ENCODE data around the gene FCHSD2. TPM values are rescaled to one million over a fixed set of nuclear protein-coding genes. Genes with fewer than 3 reads are reported as not detected.

The FCHSD2 gene
- total and polyA plus RNA-seq, 2 of the 13 experiments (the other 11 are each of a cell fraction or from before 2014, with no cell fraction given), result 20.5 to 24.8 TPM

DNA sequence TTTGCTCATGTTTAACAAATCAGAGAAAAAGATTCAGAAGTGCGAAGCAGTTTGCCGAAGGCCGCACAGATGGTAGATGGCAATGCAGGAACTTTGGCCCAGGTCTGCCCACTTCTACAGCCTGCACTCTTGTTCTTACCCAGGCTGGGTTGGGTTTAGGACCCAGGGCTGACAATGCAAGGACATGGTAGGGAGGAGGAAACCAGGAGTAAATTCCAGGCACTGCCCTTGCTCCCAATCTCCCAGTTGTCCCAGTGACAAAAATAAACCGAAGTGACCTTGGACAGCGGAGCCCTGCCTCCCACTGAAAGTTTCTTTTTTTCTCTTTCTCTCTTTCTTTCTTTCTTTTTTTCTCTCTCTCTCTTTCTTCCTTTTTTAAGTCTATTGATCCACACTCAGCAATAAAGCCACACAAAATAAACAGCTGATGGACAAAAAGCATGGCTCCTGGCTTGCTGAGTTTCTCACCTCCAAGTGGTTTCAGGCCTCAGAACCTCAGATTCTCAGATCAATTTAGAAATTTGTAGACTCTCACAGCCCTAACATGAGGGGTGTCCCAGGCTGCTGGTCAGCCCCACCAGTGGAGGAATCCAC lies 33.5 kb upstream of the FCHSD2 start (continued):
- TF ChIP-seq ZBTB39 (CRISPR knock-in tag; IDR thresholded peaks at IDR 0.05) (no peak), ZNF780A (CRISPR knock-in tag; IDR thresholded peaks at IDR 0.05) (no peak), DMTF1 (CRISPR knock-in tag; IDR thresholded peaks at IDR 0.05) (no peak), ZNF234 (CRISPR knock-in tag; conservative IDR thresholded peaks at IDR 0.05) (no peak), AKNA (CRISPR knock-in tag; IDR thresholded peaks at IDR 0.05; ENCODE audit: borderline replicate concordance) (no peak), ZNF407 (CRISPR knock-in tag; IDR thresholded peaks at IDR 0.05; ENCODE audit: not compliant biosample characterization) (no peak), ZBTB20 (CRISPR knock-in tag; IDR thresholded peaks at IDR 0.05; ENCODE audit: borderline replicate concordance, low read depth) (no peak), SP2 (CRISPR knock-in tag; IDR thresholded peaks at IDR 0.05) (no peak)
